Gastroesophageal sphincter (tissue), 4 donors: ENCODE results near the gene UBE2V1. TPM values are rescaled to one million over a fixed set of nuclear protein-coding genes. Genes with fewer than 3 reads are reported as not detected.

Experiments used
- ATAC-seq: fragments of 150-250 bp; one replicate; pipeline ENCODE4 v1.9.1; 2016; ENCODE audit warnings: mild to moderate bottlenecking, moderate library complexity
- H3K27ac ChIP-seq, 4 donors: fragments of 200-600 bp; sonication (generic) in 3 of 4; 1 replicate in 3 of 4; 2 replicates in 1 of 4; pipeline ENCODE4 v1.5.1; 2016 to 2019
- H3K27me3 ChIP-seq: fragments of 200-600 bp; sonication (generic); one replicate; pipeline ENCODE4 v1.5.1; 2019
- H3K36me3 ChIP-seq, 2 donors: fragments of 200-600 bp; sonication (generic); one replicate each; pipeline ENCODE4 v1.5.1; 2019; ENCODE audit warnings: control low read depth in 1 of 2
- H3K4me1 ChIP-seq, 3 donors: fragments of 200-600 bp; sonication (generic); 1 replicate in 2 of 3; 2 replicates in 1 of 3; pipeline ENCODE4 v1.5.1; 2016 to 2019; ENCODE audit warnings: control low read depth in 2 of 3
- H3K4me3 ChIP-seq, 2 donors: fragments of 200-600 bp; sonication (generic); one replicate each; pipeline ENCODE4 v1.5.1; 2019; ENCODE audit warnings: mild to moderate bottlenecking in 1 of 2, moderate library complexity in 1 of 2
- H3K9me3 ChIP-seq, 3 donors: fragments of 200-600 bp; sonication (generic); one replicate each; pipeline ENCODE4 v1.5.1; 2017 to 2019; ENCODE audit warnings: control low read depth in 2 of 3
- EP300 ChIP-seq: sonication (generic); formaldehyde crosslinking; IDR thresholded peaks from one replicate; pipeline ENCODE4 v1.6.1; 2017; ENCODE audit warnings: antibody characterized with exemption, mild to moderate bottlenecking
- POLR2A ChIP-seq, 2 donors: fragments of 450-650 bp; IDR thresholded peaks; one replicate each; pipeline ENCODE4 v1.6.1; 2017; ENCODE audit warnings: antibody characterized with exemption in 2 of 2, mild to moderate bottlenecking in 2 of 2, moderate library complexity in 1 of 2
- POLR2AphosphoS5 ChIP-seq: sonication (generic); formaldehyde crosslinking; IDR thresholded peaks from one replicate; pipeline ENCODE4 v1.6.1; 2017; ENCODE audit warnings: antibody characterized with exemption
- WGBS, 2 donors: methylation state at CpG; one replicate each; pipeline ENCODE4 v1.1.5; 2018; ENCODE audit warnings: low coverage in 1 of 2; 5-methylcytosine and 5-hydroxymethylcytosine counted together
- total RNA-seq, 4 donors: library from RNA; depleted of rRNA; stranded (reverse); fragments of >200 nt; gene quantifications; one replicate each; pipeline ENCODE4 v1.1.0, GENCODE V29; 2016
- TF ChIP-seq, protein P1 (sequence below), 4 experiments: fragments of 200-600 bp in 2 of 4; fragments of 450-650 bp in 2 of 4; sonication (generic) in 1 of 4; IDR thresholded peaks; one replicate each; pipeline ENCODE4 v1.5.1; 2017 to 2019; ENCODE audit warnings: antibody characterized with exemption in 4 of 4, mild to moderate bottlenecking in 2 of 4, moderate library complexity in 2 of 4

The UBE2V1 gene
- total RNA-seq, 4 donors from 2014 or later, result 69.3 to 110 (median 87.9) TPM

DNA sequence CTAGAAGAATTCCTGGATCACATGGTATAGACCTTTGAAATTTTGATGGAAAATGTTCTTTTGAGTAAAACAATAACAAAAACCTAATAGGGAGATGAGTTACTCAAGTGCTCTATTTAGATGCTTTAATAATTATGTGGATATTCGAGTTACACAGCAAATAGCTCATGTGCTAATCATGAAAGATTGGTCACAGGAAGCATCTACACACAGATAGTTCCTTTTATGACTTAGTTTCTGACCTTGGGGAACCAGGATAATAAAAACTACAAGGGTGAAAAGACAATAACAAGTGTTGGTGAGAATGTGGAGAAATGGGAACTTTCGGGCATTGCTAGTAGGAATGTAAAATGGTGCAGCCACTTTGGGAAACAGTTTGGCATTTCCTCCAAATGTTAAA lies 19.7 kb downstream of the UBE2V1 start:
- H3K4me3 ChIP-seq, result no peak overlapping the region
- peaks cover 0 to 61% (median 7%) of the 10 kb centered on the region in 3 donors for H3K4me1 ChIP-seq
- WGBS, 2 donors, result 81 to 88% methylated on average over 2 of the region's 2 CpGs
- H3K27ac ChIP-seq, result no peak overlapping the region
- H3K9me3 ChIP-seq, result no peaks in the 10 kb centered on the region
- TF ChIP-seq, protein P1, sequence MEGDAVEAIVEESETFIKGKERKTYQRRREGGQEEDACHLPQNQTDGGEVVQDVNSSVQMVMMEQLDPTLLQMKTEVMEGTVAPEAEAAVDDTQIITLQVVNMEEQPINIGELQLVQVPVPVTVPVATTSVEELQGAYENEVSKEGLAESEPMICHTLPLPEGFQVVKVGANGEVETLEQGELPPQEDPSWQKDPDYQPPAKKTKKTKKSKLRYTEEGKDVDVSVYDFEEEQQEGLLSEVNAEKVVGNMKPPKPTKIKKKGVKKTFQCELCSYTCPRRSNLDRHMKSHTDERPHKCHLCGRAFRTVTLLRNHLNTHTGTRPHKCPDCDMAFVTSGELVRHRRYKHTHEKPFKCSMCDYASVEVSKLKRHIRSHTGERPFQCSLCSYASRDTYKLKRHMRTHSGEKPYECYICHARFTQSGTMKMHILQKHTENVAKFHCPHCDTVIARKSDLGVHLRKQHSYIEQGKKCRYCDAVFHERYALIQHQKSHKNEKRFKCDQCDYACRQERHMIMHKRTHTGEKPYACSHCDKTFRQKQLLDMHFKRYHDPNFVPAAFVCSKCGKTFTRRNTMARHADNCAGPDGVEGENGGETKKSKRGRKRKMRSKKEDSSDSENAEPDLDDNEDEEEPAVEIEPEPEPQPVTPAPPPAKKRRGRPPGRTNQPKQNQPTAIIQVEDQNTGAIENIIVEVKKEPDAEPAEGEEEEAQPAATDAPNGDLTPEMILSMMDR (IDR thresholded peaks at IDR 0.05), result no peak
- no peak for TF ChIP-seq EP300
- TF ChIP-seq POLR2AphosphoS5, result no peak
- no peak for TF ChIP-seq POLR2A (IDR thresholded peaks at IDR 0.05)
- H3K36me3 ChIP-seq, result peaks cover 0 to 37% of the 10 kb centered on the region in 2 donors
- ATAC-seq, result no peak
- no peaks in the 10 kb centered on the region for H3K27me3 ChIP-seq

GRCh38 chr20:50092436-50092835 lies 20.5 kb downstream of the UBE2V1 start:
- no peaks in the 10 kb centered on the region for H3K9me3 ChIP-seq
- peak overlapping the region in 2 of 4 donors; percentile 15 to 20 for H3K27ac ChIP-seq
- H3K4me1 ChIP-seq, result peaks cover 0 to 58% (median 3%) of the 10 kb centered on the region in 3 donors
- H3K4me3 ChIP-seq, result no peak overlapping the region
- WGBS, 2 donors, result 50 to 61% methylated on average over 1 to 2 of the region's 4 CpGs
- H3K36me3 ChIP-seq, result peaks cover 0 to 37% of the 10 kb centered on the region in 2 donors
- no peak for TF ChIP-seq POLR2A (IDR thresholded peaks at IDR 0.05)
- no peak for TF ChIP-seq POLR2AphosphoS5
- TF ChIP-seq, protein P1 (IDR thresholded peaks at IDR 0.05), result no peak
- no peak for TF ChIP-seq EP300
- no peak for ATAC-seq
- H3K27me3 ChIP-seq, result no peaks in the 10 kb centered on the region

DNA sequence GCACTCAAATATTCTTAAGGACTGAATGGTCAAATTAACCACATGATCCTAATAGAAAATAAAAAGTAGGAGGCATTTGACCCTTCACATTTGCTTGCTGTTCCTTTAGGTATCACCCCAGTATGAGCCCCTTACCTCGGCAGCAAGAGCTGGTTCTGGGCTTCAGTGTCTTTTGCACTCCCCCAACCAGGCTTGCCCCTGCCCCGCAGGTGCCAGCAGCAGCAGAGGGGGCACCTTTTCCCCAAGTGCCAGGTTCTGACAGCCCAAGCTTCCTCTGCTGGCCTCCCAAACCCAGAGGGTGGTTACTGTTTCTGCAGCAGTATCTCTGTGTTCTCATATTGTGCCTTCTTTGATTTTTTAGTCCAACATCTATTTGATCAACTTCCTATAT lies 23.2 kb downstream of the UBE2V1 start:
- no peaks in the 10 kb centered on the region for H3K9me3 ChIP-seq
- H3K4me1 ChIP-seq, result peaks cover 8 to 65% (median 12%) of the 10 kb centered on the region in 3 donors
- no peak for TF ChIP-seq EP300
- no peak for TF ChIP-seq POLR2AphosphoS5
- no peak for TF ChIP-seq POLR2A (IDR thresholded peaks at IDR 0.05)
- TF ChIP-seq, protein P1 (IDR thresholded peaks at IDR 0.05), result no peak
- no peaks in the 10 kb centered on the region for H3K27me3 ChIP-seq
- H3K36me3 ChIP-seq, result peaks cover 0 to 19% of the 10 kb centered on the region in 2 donors
- no peak overlapping the region for H3K4me3 ChIP-seq
- no peak for ATAC-seq
- WGBS, 2 donors, result 57 to 82% methylated on average over 1 to 2 of the region's 2 CpGs
- peak overlapping the region in 1 of 4 donors; percentile 13 for H3K27ac ChIP-seq

GRCh38 chr20:50089140-50089786 lies 23.7 kb downstream of the UBE2V1 start:
- 58 to 61% methylated on average over 2 to 5 of the region's 5 CpGs for WGBS, 2 donors
- peaks cover 8 to 70% (median 12%) of the 10 kb centered on the region in 3 donors for H3K4me1 ChIP-seq
- ATAC-seq, result no peak
- peak overlapping the region in 2 of 4 donors; percentile 12 to 13 for H3K27ac ChIP-seq
- no peaks in the 10 kb centered on the region for H3K27me3 ChIP-seq
- H3K9me3 ChIP-seq, result no peaks in the 10 kb centered on the region
- TF ChIP-seq POLR2AphosphoS5 (no peak), EP300 (no peak), POLR2A (IDR thresholded peaks at IDR 0.05) (no peak)
- TF ChIP-seq, protein P1 (IDR thresholded peaks at IDR 0.05), result no peak
- peaks cover 0 to 14% of the 10 kb centered on the region in 2 donors for H3K36me3 ChIP-seq
- no peak overlapping the region for H3K4me3 ChIP-seq

DNA sequence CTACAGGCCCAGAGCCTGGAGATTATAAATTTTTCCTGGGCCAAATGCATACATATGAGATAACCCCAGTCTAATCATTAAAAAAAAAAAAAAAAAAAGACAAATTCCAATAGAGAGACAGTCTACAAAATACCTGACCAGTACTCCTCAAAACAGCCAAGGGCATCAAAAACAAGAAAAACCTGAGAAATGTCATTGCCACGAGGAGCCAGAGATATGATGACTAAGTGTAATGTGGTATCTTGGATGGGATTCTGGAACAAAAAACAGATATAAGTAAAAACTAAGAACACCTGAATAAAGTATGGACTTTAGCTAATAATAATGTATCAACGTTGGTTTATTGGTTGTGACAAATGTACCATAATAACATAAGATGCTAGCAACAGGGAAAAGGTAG lies 24.9 kb downstream of the UBE2V1 start:
- Histone ChIP-seq H3K27ac (peak overlapping the region in 1 of 4 donors; percentile 69), H3K36me3 (peaks cover 0 to 14% of the 10 kb centered on the region in 2 donors), H3K27me3 (no peaks in the 10 kb centered on the region), H3K9me3 (no peaks in the 10 kb centered on the region), H3K4me3 (no peak overlapping the region), H3K4me1 (peaks cover 8 to 67% (median 12%) of the 10 kb centered on the region in 3 donors)
- WGBS, 2 donors, result 54 to 61% methylated on average over 2 of the region's 2 CpGs
- TF ChIP-seq EP300 (no peak), POLR2A (IDR thresholded peaks at IDR 0.05) (no peak), POLR2AphosphoS5 (no peak)
- TF ChIP-seq, protein P1 (IDR thresholded peaks at IDR 0.05), result no peak
- ATAC-seq, result no peak
